CD4-positive, alpha-beta T cell treated with Interleukin-12 subunit alpha and Interleukin-12 subunit beta, for 1 hour (primary cell): Measurements from ENCODE around the gene RABGGTA.
A peak's percentile ranks its signal among the peaks of the same experiment; 100 is the strongest.
"Not testable (repeated sequence)": the region's sequence is repeated elsewhere in the genome, so short reads cannot be mapped to it uniquely, and the experiment has no call there.

Experiments used
- DNase-seq: peaks from one replicate; pipeline ENCODE4 v3.0.0-alpha.2; 2020

RABGGTA gene

DNA sequence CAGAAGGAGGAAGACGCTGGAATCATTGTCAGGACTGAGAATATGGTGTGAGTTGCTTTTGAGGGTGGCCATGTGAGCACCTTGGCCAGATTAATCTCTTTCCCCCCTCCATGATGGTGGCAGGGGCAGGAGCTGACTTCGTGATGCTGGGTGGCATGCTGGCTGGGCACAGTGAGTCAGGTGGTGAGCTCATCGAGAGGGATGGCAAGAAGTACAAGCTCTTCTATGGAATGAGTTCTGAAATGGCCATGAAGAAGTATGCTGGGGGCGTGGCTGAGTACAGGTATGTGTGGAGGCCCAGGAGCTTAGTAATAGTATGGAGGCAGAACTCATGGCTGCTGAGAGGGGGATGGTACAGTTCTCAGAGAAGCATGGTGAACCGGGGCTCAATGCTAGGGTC, 33.3 kb downstream of the RABGGTA start:
- DNase-seq = no peak

DNA sequence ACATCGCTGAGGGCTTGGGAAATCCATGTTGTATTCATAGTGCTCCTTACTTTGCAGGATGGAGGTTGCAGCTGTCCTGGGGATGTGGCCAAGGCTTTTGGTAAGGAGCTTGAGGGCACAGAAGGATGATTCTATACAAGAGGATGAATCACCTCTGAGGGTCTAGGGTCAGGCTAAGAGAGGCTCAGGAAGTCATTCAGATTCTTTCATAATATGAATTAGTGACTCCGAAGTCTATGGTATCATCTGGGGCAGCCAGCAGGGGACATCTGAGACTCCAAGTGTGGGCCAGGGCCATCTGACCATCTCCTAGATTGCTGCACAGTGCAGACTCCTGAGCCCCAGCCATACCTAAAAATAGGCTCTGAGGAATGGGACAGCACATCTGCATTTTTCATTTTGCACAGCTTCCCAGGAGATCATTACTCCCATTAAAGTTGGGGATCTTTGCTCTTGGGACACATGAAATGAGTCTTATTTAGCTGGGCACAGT, 33.9 kb downstream of the RABGGTA start:
- no peak for DNase-seq

DNA sequence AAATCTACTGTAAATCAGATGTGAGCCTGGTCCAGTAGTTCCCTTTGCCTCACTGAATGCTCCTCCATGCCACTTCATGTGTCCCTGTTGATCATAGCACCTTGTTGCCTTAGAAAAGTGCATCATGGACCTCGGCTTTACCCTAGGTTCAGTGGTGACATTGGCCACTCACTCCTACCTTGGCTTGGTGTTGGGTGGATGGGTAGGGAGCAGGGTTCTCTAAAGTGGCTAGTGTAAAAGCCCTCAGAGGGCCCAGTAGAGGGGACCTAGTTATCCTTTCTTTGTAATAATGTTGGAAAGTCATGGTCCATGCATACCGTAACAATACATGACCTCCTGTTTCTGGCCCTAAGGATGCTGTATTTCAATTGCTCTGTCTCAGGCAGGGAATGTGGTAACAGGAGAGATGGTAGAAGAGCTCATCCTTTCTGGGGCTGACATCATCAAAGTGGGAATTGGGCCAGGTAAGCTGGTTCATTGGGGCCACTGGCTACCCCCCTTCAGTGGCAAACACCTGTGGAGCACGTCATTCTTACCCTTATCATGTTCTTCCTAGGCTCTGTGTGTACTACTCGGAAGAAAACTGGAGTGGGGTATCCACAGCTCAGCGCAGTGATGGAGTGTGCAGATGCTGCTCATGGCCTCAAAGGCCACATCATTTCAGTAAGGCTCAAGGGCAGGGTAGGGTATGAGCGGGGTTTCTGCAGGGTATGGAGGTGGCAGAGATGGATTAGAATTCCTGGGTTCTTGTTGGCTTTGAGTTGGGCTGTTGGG, 34.5 kb downstream of the RABGGTA start:
- DNase-seq = no peak

DNA sequence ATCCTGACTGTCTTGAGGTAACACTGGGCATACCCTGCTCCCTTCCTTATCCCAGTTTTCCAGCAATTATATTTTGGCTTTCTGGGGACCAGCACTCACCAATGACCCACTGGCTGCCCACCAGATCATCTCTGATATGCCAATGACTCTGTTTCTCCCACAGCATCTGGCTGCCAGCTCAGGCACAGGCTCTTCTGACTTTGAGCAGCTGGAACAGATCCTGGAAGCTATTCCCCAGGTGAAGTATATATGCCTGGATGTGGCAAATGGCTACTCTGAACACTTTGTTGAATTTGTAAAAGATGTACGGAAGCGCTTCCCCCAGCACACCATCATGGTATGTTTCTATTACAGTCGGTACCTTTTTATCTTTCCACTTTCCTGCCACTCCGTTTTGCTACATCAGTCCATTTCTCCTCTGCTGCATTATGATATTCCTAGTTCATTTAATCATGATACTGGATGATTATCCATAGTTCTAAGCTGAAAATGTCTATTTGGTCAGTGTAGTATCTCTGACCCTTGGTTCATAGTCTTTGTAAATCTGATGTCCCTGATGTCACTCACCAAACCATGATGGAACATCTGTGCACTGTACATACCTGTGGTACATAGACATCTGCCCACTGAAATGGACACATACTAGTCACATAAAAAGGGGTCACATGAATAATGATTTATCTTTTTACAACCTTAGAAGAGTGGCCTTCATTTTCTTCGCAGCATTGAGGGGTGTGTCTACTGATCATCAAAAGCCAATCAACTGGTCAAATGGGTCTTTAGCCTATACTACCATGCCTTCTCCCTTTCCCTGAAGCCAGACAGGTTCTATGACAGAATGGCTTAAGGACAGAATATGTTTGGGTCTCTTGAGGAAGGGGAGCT, 35.4 kb downstream of the RABGGTA start:
- no peak for DNase-seq

DNA sequence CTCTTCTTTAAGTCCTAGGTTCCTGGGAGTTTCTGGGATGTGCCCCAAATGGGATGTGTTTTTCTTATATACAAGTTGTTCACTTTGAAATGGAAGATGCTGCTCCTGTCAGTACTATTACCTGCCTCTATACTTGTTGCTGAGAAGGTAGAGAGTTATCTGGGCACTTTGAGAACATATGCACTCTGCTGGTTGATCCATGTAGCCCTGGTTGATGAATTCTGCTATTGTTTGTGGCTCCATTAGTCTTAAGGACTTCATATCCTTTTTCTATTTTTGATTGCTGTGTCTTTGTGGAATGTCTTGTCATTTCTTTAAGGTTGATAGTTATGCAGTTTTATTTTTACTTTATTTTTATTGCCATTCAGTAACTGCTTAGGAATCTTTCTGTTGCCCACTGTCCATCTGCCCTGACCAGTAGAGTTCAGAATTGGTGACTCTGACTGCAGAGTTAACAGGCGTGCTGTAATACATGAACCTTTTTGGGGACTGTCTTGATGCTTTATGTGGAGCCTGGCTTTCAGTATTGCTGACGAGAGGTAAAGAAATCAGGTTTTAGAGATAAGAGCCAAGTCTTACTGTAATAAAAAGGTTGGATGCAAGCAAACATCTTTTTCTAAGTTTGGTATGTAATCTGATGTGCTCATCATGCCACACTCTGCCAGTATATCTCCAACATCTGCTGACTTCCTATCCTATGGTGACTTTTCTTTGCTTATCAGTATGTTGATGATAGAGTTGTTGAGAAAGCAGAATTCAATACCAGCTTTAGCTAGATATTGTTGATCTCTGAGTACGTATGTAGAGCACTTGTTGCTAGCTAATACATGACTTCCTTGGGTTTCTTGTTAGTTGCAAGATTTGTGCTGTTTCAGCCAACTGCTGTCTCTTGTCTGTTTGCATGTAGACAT, 37.0 kb downstream of the RABGGTA start:
- DNase-seq = no peak

DNA sequence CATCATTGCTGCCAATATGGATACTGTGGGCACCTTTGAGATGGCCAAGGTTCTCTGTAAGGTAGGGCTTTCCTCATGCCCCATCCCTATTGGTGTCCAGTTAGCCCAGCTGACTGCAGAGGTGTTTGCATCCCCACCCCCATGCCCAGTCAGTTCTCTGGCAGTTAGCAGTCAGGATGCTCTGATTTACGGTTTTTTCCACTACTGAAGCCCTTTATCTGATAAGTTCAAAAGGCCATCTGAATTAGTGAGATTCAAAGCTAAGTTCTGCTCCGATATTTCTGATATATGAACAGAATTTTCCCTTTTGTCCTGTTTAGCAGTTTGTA, 37.9 kb downstream of the RABGGTA start:
- DNase-seq = no peak

DNA sequence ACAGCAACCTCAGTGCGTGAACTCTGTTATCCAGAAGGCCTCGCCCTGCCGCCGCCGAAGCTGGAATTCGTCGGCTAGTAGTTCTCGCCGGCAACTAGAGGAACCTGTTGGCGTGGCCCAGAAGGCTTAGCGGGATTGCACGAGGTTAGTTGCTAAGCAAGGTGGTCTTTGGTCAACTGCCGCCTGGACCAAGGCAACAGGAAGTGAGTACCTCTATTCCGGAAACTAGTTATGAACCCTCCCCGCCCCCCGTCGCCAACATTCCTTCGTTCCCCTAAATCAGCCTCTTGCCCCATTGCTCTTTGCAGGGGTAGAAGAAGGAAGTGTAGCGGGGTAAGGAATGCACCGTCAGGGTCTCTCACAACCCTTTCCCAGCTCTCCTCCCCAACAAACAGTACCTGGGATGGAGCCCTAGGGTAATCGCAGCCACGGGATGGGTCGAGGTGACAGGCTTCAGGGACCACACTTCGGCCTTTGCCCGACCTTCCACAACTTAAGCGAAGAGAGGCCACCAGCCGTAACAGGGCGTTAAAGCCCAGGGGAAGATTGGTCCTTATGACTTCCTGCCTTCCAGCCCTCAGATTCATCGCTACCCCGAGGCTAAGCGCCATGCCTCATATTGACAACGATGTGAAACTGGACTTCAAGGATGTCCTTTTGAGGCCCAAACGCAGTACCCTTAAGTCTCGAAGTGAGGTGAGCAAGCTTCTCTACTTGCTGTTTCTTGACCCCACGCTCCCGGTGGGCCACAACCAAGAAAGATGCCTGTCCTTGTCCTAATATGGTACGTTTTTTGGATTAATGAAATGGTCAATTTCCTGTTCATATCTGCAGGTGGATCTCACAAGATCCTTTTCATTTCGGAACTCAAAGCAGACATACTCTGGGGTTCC, 38.5 kb downstream of the RABGGTA start, which contains the start of gene GMPR2:
GMPR2 (plus strand) TSS at position 285 of the 893 bp plus-strand sequence; CDS start at position 610, 325 bp downstream.
- no peak for DNase-seq

DNA sequence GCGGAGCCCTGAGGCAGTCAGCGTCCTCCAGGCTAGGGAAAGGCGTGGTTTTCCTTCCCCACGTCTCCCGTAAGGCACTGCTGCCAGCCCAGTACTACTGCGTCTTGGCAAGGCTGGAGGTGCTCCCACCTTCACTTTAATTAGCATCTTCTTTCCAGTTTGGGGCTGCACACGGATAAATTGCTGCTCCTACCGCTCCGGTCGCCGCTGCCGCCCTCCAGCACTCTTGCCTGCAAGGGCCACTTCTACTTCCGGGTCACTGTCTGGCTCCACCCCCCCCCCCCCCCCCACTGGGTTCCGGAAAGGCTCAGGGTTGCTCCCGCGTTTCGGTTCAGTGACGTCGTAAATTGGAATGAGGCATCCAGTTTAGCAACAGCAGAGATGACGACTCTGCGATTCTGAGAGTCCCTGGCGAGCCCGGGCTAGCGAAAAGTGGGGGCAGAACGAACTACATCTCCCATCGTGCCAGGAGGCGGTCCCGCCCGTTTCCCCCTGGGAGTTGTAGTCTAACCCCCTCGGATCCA, 39.2 kb downstream of the RABGGTA start, which contains the start of gene NEDD8:
NEDD8 (minus strand) TSS at position 247 of the 524 bp plus-strand sequence; CDS start at position 147, 100 bp downstream.
- peak; percentile 88 for DNase-seq

DNA sequence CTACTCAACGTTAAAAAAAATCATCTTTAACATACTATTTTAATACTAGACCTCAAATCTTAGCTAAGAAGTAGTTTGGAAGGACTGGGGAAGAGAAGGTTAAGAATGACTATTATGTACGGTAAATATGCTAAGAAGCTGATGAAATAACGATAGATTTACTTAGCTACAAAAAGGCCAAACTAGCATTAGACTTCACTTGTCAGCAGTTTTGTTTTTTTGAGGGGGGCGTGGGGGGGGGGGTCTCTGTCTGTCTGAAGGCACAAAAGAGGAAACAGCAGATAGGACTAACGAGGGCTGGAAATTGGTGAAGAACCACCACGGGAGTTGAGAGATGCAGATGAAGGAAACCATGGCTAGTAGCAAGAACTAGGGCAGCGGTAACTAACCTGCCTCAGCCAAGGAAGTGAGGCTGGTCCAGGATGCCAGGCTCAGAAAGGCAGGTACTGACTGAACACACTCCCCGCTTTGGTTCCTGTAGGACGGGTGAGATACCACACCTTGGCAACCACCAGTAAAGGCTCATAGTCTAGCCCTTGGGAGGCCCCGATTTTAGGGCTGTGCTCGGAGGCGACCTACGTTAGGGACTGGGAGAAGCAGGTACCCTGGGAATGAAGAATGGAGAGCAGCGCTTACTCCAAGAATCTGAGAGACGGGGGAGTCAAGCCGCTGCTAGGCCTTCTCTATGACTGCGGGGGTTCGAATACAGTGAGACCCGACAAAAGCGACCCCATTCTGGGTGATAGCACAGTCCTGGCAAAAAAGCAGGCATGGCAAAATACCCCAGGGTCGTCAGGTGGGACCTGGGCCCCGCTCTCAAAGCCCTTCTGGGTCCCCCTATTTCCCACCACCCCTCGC, 39.9 kb downstream of the RABGGTA start:
- peak; percentile 28 for DNase-seq

DNA sequence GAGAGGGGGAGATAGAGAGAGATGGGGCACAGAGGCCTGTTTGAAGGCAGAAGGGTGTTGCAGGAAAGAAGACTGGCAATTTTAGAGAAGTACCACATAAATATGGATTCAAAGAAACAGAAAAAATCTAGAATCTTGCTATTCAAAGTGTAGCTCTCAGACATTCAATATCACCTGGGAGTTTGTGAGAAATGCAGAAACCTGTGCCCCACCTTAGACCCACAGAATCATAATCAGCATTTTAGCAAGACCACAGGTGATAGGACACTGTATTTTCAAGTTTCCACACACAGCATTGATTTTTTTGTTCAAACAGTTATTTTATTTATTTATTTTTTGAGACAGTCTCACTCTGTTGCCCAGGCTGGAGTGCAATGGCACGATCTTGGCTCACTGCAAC, 42.5 kb downstream of the RABGGTA start:
- DNase-seq = no peak

DNA sequence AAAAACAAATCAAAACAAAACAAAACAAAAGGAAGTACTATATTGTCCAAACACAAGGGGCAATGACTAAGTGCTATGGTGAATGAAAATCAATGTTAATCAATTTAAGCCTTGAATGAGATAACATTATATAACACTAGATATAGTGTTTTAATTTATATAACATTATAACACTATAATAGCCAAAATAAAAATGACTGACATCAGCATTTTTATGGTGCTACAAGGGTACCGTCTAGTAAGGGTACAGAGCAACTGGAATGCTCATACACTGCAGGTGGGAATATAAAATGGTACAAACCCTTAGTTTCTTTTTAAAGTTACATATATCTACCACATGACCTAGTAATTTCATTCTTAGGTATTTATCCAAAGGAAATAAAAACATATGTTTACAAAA, 44.9 kb downstream of the RABGGTA start:
- no peak for DNase-seq

DNA sequence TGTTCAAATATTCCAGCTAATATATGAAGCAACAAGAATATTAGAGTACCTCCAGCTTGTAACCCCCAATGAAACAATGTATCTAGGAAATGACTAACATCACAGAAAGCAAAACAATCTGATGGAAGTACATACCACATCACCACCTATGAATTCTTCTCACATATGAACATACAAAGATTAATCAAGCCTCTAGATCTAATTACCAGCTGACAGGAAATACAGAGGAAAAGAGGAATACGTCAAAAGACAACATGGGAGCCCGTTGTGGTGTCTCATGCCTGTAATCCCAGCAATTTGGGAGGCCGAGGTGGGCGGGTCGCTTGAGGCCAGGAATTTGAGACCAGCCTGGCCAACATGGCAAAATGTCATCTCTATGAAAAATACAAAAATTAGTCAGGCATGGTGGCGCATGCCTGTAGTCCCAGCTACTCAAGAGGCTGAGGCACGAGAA, 46.8 kb downstream of the RABGGTA start:
- no peak for DNase-seq

DNA sequence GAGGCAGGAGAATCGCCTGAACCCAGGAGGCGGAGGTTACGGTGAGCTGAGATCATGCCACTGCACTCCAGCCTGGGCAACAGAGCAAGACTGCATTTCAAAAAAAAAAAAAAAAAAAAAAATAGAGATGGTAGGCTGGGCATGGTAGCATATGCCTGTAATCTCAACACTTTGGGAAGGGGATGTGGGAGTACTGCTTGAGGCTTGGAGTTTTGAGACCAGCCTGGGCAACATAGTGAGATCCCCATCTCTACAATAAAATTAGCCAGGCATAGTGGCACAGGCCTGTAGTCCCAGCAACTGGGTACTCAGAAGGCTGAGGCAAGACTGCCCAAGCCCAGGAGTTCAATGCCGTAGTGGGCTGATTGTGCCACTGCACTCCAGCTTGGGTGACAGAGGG, 48.4 kb downstream of the RABGGTA start:
- not testable (repeated sequence) for DNase-seq

DNA sequence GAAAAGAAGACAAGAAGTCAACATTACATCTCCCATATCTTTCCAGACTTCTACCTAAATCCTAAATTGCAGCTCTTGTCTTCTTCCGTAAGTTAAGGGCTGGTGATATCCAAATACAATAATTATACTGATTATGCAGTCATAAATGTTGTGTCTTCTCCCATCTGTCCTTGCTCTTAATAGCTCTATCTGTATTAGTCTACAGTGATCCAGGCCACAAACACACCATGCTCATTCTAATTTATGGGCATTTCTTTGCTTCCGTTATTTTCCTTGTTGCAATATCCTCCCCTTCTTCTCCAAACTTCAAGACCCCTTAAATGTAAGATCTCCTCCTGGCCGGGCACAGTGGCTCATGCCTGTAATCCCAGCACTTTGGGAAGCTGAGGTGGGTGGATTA, 51.9 kb downstream of the RABGGTA start:
- DNase-seq = no peak

DNA sequence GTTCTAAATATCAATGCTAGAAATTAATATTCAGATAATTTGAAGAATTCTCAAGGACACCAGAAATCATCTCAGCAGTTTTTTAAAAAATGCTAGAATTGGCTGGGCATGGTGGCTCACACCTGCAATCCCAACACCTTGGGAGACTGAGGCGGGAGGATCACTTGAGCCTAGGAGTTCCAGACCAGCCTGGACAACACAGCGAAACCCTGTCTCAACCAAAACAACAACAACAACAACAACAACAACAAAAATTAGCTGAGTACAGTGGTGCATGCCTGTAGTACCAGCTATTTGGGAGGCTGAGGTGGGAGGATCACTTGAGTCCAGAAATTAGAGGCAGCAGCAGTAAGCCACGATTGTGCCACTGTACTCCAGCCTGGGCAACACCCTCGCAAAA, 52.3 kb downstream of the RABGGTA start:
- no peak for DNase-seq

DNA sequence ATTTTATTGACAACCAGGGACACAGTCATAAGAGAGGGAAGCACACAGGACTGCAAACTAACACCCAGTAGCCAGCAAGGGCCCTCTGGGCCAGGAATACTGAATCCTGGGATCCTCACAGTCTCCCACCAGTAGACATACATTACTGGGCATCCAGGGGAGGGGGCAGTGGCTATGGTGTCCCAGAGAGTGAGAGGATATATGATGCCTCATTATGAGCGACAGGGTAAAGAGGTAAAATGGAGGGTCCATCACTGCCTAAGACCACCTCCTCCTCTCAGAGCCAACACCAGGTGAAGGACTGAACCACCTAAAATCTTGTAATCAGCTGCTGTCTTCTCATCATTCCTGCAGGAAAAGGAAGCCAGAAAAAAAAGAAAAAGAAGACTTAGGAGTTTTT, 54.5 kb downstream of the RABGGTA start:
- DNase-seq = not testable (repeated sequence)

DNA sequence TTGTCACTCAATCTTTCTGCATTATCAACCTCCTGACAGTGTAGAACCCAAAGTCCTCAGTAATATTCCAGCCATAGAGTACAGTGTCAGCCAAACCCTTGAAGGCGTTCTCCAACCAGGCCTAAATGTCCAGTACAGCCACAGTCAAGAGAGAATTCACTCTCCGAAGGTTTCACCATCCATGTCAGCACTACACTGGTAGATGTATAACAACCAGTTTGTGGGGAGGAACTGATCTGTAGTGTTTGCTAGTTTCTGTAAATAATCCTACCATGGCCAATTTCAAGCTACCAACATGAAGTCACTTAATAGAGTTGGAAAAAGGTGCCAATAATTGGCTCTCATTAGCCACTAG, 55.1 kb downstream of the RABGGTA start:
- DNase-seq = no peak
